ENCODE results near the gene SCNN1A. TPM values are rescaled to one million over a fixed set of nuclear protein-coding genes. Genes with fewer than 3 reads are reported as not detected.

SCNN1A gene
- total and polyA plus RNA-seq, 2 donors (not counting 3 experiments of a cell fraction or from before 2014, with no cell fraction given): 0.12 to 0.18 TPM

DNA sequence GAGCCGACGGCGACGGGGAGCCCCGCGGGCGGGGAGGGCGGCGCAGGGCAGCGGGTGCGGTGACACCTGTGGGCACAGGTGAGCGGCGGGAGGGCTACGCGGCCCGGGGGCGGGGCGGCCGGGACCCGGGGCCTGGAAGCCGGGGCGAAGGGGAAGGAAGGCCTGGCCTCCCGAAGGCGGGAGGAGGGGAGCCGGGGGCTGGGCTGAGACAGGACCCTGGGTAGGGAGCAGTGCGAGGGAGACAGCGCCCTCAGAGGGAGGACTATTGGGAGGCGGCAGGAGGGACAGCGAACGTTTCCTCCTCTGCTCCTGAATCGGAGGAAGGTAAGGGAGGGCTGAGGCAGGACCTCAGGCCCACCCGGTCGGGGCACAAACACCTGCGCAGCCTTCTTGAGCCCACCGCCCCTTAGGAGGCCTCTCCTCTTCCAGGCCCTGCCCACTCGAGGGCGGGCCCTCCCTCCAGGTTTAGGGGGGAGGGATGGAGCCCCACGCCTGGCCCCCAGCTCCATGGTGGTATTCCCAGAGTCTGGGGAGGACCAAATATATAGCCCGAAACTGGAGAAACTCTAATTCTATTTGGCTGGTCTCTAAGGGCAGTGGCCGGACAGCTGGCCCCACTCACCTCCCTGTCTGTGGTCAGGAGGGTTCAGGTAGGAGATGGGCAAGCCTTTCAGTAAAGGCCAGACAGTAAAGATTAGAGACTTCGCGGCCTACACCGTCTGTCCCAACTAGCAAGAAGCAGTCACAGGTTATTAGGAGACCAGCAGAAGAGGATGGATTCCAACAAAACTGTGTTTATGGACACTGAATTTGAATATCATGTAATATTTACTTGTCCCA is 64.4 kb downstream of the SCNN1A start:
- H3K27ac ChIP-seq (ENCODE audit: insufficient read depth, low read depth, low read length): no peak overlapping the region
- H4K20me1 ChIP-seq (replicated peaks; ENCODE audit: control insufficient read depth, extremely low read depth, insufficient read depth, low read length): no peaks in the 10 kb centered on the region
- DNase-seq (ENCODE audit: low read depth, low spot score): no peak
- H3K4me1 ChIP-seq (ENCODE audit: control insufficient read depth, extremely low read depth, insufficient read depth, low read length): no peaks in the 10 kb centered on the region
- no peaks in the 10 kb centered on the region for H3K36me3 ChIP-seq (ENCODE audit: control insufficient read depth in 2 of 2, extremely low read depth in 1 of 2, insufficient read depth in 2 of 2, low read length in 2 of 2)
- no peak overlapping the region for H2AFZ ChIP-seq (ENCODE audit: low read depth, low read length)
- dilution Hi-C loops (cut with MboI; ENCODE audit: extremely low pct_ligation_motif_present, low sequenced_read_pairs) (no loop called here), intact Hi-C loops (cut with micrococcal nuclease) (no loop called here)
- no peaks in the 10 kb centered on the region for H3K9me1 ChIP-seq (replicated peaks; ENCODE audit: control insufficient read depth, extremely low read depth, insufficient read depth, low read length)
- no peaks in the 10 kb centered on the region for H3K79me2 ChIP-seq (ENCODE audit: control insufficient read depth, insufficient read depth, low read length)
- H3K27me3 ChIP-seq (ENCODE audit: control insufficient read depth in 2 of 2, insufficient read depth in 2 of 2, low read length in 2 of 2): peaks cover 0 to 4% of the 10 kb centered on the region in 2 experiments
- POLR2A ChIA-PET: no interaction called here
- no peak overlapping the region for H3K9ac ChIP-seq (replicated peaks; ENCODE audit: extremely low read depth, insufficient read depth, low read length)
- H3K4me2 ChIP-seq (ENCODE audit: insufficient read depth, low read length): no peak overlapping the region
- H3K9me3 ChIP-seq (replicated peaks; ENCODE audit: control insufficient read depth, insufficient read depth, low read length): no peaks in the 10 kb centered on the region
- FAIRE-seq: no peak
- TF ChIP-seq GATA2 (IDR thresholded peaks at IDR 0.05; ENCODE audit: insufficient read depth, insufficient read length, low read depth, low read length): no peak
- peak; percentile 53 for TF ChIP-seq EZH2 (IDR thresholded peaks at IDR 0.05; ENCODE audit: borderline replicate concordance, low read depth, low read length, severe bottlenecking)
- TF ChIP-seq POLR2A (IDR thresholded peaks at IDR 0.05; ENCODE audit: low read depth, low read length): no peak
- H3K4me3 ChIP-seq (replicated peaks in 1 of 3; ENCODE audit: insufficient read depth in 1 of 3, low read depth in 1 of 3, low read length in 3 of 3): peak overlapping the region in 1 of 3 experiments; percentile 18
- no TSS peak for BruUV-seq (replicated peaks)
- CTCF ChIA-PET: interaction anchor here (1.1 kb wide), 1 partner anchor 12 kb away, joined by 4 read pairs; no protein-coding TSS in a partner anchor

DNA sequence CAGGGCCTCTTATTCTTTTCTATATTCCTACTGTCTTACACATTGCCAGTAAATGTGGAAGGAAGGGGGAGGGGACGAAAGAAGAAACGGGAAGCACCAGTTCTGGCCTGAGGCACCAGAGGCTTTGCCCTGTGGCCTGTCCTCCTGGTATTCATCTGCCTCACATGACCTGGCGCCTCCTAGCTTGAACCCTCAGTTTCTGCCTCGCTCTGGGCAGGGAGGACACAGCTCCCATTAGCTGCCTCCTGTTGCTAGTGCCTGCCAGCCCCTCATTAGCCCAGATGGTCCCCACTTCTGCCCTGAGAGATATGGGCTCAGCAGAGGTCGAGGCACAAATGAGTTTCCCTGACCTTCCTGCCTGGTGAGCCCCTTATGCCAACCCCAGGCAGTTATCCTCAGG is 67.8 kb downstream of the SCNN1A start:
- H3K9me1 ChIP-seq (replicated peaks; ENCODE audit: control insufficient read depth, extremely low read depth, insufficient read depth, low read length): no peaks in the 10 kb centered on the region
- intact Hi-C loops (cut with micrococcal nuclease): no loop called here
- dilution Hi-C loops (cut with MboI; ENCODE audit: extremely low pct_ligation_motif_present, low sequenced_read_pairs): no loop called here
- no peak overlapping the region for H3K4me3 ChIP-seq (replicated peaks in 1 of 3; ENCODE audit: insufficient read depth in 1 of 3, low read depth in 1 of 3, low read length in 3 of 3)
- H3K9ac ChIP-seq (replicated peaks; ENCODE audit: extremely low read depth, insufficient read depth, low read length): no peak overlapping the region
- no peak overlapping the region for H3K4me2 ChIP-seq (ENCODE audit: insufficient read depth, low read length)
- H2AFZ ChIP-seq (ENCODE audit: low read depth, low read length): no peak overlapping the region
- FAIRE-seq: no peak
- ChIA-PET POLR2A (no interaction called here), CTCF (interaction anchor here (0.9 to 1.4 kb wide), 3 partner anchors 14 to 158 kb away, joined by 3 to 4 read pairs (median 3); no protein-coding TSS in a partner anchor)
- H3K4me1 ChIP-seq (ENCODE audit: control insufficient read depth, extremely low read depth, insufficient read depth, low read length): no peaks in the 10 kb centered on the region
- no TSS peak for BruUV-seq (replicated peaks)
- H3K27me3 ChIP-seq (ENCODE audit: control insufficient read depth in 2 of 2, insufficient read depth in 2 of 2, low read length in 2 of 2): peaks cover 4 to 7% of the 10 kb centered on the region in 2 experiments
- no peaks in the 10 kb centered on the region for H3K9me3 ChIP-seq (replicated peaks; ENCODE audit: control insufficient read depth, insufficient read depth, low read length)
- no peaks in the 10 kb centered on the region for H3K79me2 ChIP-seq (ENCODE audit: control insufficient read depth, insufficient read depth, low read length)
- H3K36me3 ChIP-seq (ENCODE audit: control insufficient read depth in 2 of 2, extremely low read depth in 1 of 2, insufficient read depth in 2 of 2, low read length in 2 of 2): no peaks in the 10 kb centered on the region
- H3K27ac ChIP-seq (ENCODE audit: insufficient read depth, low read depth, low read length): no peak overlapping the region
- no peak for DNase-seq (ENCODE audit: low read depth, low spot score)
- H4K20me1 ChIP-seq (replicated peaks; ENCODE audit: control insufficient read depth, extremely low read depth, insufficient read depth, low read length): no peaks in the 10 kb centered on the region
- TF ChIP-seq, protein P1, sequence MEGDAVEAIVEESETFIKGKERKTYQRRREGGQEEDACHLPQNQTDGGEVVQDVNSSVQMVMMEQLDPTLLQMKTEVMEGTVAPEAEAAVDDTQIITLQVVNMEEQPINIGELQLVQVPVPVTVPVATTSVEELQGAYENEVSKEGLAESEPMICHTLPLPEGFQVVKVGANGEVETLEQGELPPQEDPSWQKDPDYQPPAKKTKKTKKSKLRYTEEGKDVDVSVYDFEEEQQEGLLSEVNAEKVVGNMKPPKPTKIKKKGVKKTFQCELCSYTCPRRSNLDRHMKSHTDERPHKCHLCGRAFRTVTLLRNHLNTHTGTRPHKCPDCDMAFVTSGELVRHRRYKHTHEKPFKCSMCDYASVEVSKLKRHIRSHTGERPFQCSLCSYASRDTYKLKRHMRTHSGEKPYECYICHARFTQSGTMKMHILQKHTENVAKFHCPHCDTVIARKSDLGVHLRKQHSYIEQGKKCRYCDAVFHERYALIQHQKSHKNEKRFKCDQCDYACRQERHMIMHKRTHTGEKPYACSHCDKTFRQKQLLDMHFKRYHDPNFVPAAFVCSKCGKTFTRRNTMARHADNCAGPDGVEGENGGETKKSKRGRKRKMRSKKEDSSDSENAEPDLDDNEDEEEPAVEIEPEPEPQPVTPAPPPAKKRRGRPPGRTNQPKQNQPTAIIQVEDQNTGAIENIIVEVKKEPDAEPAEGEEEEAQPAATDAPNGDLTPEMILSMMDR (IDR thresholded peaks at IDR 0.05; ENCODE audit: extremely low read depth in 1 of 2, insufficient read depth in 1 of 2, low read depth in 1 of 2, low read length in 2 of 2): no peak
- no peak for TF ChIP-seq MYC (IDR thresholded peaks at IDR 0.05; ENCODE audit: low read depth, low read length)
- no peak for TF ChIP-seq EZH2 (IDR thresholded peaks at IDR 0.05; ENCODE audit: borderline replicate concordance, low read depth, low read length, severe bottlenecking)
- no peak for TF ChIP-seq GATA2 (IDR thresholded peaks at IDR 0.05; ENCODE audit: insufficient read depth, insufficient read length, low read depth, low read length)
- TF ChIP-seq, protein P2, sequence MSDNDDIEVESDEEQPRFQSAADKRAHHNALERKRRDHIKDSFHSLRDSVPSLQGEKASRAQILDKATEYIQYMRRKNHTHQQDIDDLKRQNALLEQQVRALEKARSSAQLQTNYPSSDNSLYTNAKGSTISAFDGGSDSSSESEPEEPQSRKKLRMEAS (IDR thresholded peaks at IDR 0.05; ENCODE audit: insufficient read depth, insufficient read length): no peak
- TF ChIP-seq JUN (IDR thresholded peaks at IDR 0.05; ENCODE audit: borderline replicate concordance, insufficient read depth, insufficient read length, low read depth): no peak
- TF ChIP-seq POLR2AphosphoS5 (IDR thresholded peaks at IDR 0.05; ENCODE audit: insufficient read depth, low read depth, low read length): no peak
- no peak for TF ChIP-seq POLR2A (IDR thresholded peaks at IDR 0.05; ENCODE audit: low read depth, low read length)
- TF ChIP-seq FOS (IDR thresholded peaks at IDR 0.05; ENCODE audit: borderline replicate concordance, insufficient read depth, low read length): no peak
